PC-3 (cell line): ENCODE data around the gene TBC1D2B. TPM values are rescaled to one million over a fixed set of nuclear protein-coding genes. Genes with fewer than 3 reads are reported as not detected.

ENCODE experiments used
- ATAC-seq: fragments of 200-7000 bp; cut with Tn5 transposase; 2 replicates; pipeline ENCODE4 v1.9.1; 2020; ENCODE audit warnings: mild to moderate bottlenecking, moderate library complexity
- BruUV-seq: library from RNA; stranded (reverse); fragments of 400-500 nt; replicated peaks from 2 replicates; lab custom pipeline; 2021; lab: Mats Ljungman, UMichigan
- CTCF ChIA-PET: fragments of 300-600 bp; sonication (Branson Sonifier 250); formaldehyde crosslinking; loops from one replicate; lab custom pipeline; 2022; ENCODE audit warnings: antibody characterized with exemption; lab: Charles Lee
- POLR2A ChIA-PET: fragments of 300-600 bp; sonication (Branson Sonifier 250); formaldehyde crosslinking; loops from one replicate; lab custom pipeline; 2022; ENCODE audit warnings: antibody characterized with exemption; ENCODE audit not compliant: unreplicated experiment; lab: Charles Lee
- DNase-seq: peaks from one replicate; pipeline ENCODE4 v3.0.0-alpha.2; 2015
- H2AFZ ChIP-seq: fragments of 300-600 bp; sonication (generic); 2 replicates; pipeline ENCODE4 v1.6.0; 2016; ENCODE audit warnings: antibody characterized with exemption, low read length
- H3F3A ChIP-seq: fragments of 300-600 bp; sonication (generic); one replicate; pipeline ENCODE4 v1.6.0; 2017; ENCODE audit warnings: antibody characterized with exemption, low read length, control low read depth, mild to moderate bottlenecking; ENCODE audit not compliant: unreplicated experiment
- H3K27ac ChIP-seq: fragments of 300-600 bp; sonication (generic); 2 replicates; pipeline ENCODE4 v1.5.1; 2016; ENCODE audit warnings: mild to moderate bottlenecking, low read length
- H3K27me3 ChIP-seq: fragments of 300-600 bp; sonication (generic); 2 replicates; pipeline ENCODE4 v1.6.1; 2016; ENCODE audit warnings: low read length, mixed read lengths
- H3K36me3 ChIP-seq: fragments of 300-600 bp; sonication (generic); 2 replicates; pipeline ENCODE4 v1.6.1; 2016; ENCODE audit warnings: low read depth, mixed run types, low read length, mixed read lengths
- H3K4me1 ChIP-seq: fragments of 300-600 bp; sonication (generic); 2 replicates; pipeline ENCODE4 v1.5.1; 2016; ENCODE audit warnings: low read length; ENCODE audit not compliant: insufficient read depth
- H3K4me2 ChIP-seq: fragments of 300-600 bp; sonication (generic); 2 replicates; pipeline ENCODE4 v1.6.0; 2016; ENCODE audit warnings: low read length
- H3K4me3 ChIP-seq: fragments of 300-600 bp; sonication (generic); 2 replicates; pipeline ENCODE4 v1.5.1; 2016; ENCODE audit warnings: mild to moderate bottlenecking, low read length, mixed read lengths
- H3K79me2 ChIP-seq: fragments of 300-600 bp; sonication (generic); 2 replicates; pipeline ENCODE4 v1.6.1; 2017; ENCODE audit warnings: low read length, mixed read lengths
- H3K9ac ChIP-seq: fragments of 300-600 bp; sonication (generic); 2 replicates; pipeline ENCODE4 v1.6.0; 2016; ENCODE audit warnings: mild to moderate bottlenecking, low read length
- H3K9me2 ChIP-seq: fragments of 300-600 bp; sonication (generic); replicated peaks from 2 replicates; pipeline ENCODE4 v1.6.1; 2016; ENCODE audit warnings: mixed run types, low read length, mixed read lengths
- H3K9me3 ChIP-seq: fragments of 300-600 bp; sonication (generic); 2 replicates; pipeline ENCODE4 v1.6.1; 2016; ENCODE audit warnings: low read length, mixed read lengths
- H4K20me1 ChIP-seq: fragments of 300-600 bp; sonication (generic); 2 replicates; pipeline ENCODE4 v1.6.1; 2016; ENCODE audit warnings: low read length, mixed read lengths
- CTCF ChIP-seq: fragments of 300-600 bp; sonication (generic); conservative IDR thresholded peaks from 2 replicates; pipeline ENCODE4 v1.5.1; 2017; ENCODE audit warnings: antibody characterized with exemption, low read depth, mild to moderate bottlenecking, low read length
- EZH2 ChIP-seq: fragments of 300-600 bp; sonication (generic); IDR thresholded peaks from one replicate; pipeline ENCODE4 v1.6.1; 2017; ENCODE audit warnings: antibody characterized with exemption, mild to moderate bottlenecking, low read length; ENCODE audit not compliant: unreplicated experiment
- EZH2phosphoT487 ChIP-seq: fragments of 300-600 bp; sonication (generic); IDR thresholded peaks from 2 replicates; pipeline ENCODE4 v1.6.1; 2018; ENCODE audit warnings: mild to moderate bottlenecking, antibody characterized with exemption, low read length, borderline replicate concordance
- intact Hi-C: fragments of 100-400 bp; cut with micrococcal nuclease; formaldehyde crosslinking; loops from 2 replicates; pipeline ENCODE4 v1.9.0; 2023
- total RNA-seq: library from RNA; depleted of rRNA; stranded (reverse); fragments of >200 nt; gene quantifications from 2 replicates; pipeline ENCODE4 v1.2.3, GENCODE V29; 2014

Gene TBC1D2B
- total RNA-seq, 1 experiment from 2014 or later = 19.0 TPM

GRCh38 chr15:78087951-78088772, 10.7 kb upstream of the TBC1D2B start:
- Histone ChIP-seq H3K27me3 (no peaks in the 10 kb centered on the region), H3K4me3 (no peak overlapping the region), H3K27ac (no peak overlapping the region), H3K36me3 (no peaks in the 10 kb centered on the region), H3K9me2 (no peaks in the 10 kb centered on the region), H2AFZ (no peak overlapping the region), H3K9me3 (no peaks in the 10 kb centered on the region), H4K20me1 (no peaks in the 10 kb centered on the region), H3K9ac (no peak overlapping the region), H3K4me1 (no peaks in the 10 kb centered on the region), H3K4me2 (no peak overlapping the region), H3F3A (no peaks in the 10 kb centered on the region), H3K79me2 (no peaks in the 10 kb centered on the region)
- DNase-seq = no peak
- ATAC-seq = no peak
- intact Hi-C loops = no loop called here
- CTCF ChIA-PET = no interaction called here
- no peak for TF ChIP-seq EZH2
- POLR2A ChIA-PET = interaction anchor here (0.5 kb wide), 1 partner anchor 17 kb away, joined by 3 read pairs; no protein-coding TSS in a partner anchor
- no TSS peak for BruUV-seq

- H3K9ac ChIP-seq = no peak overlapping the region
- CTCF ChIA-PET = no interaction called here
- no peaks in the 10 kb centered on the region for H3F3A ChIP-seq
- H3K4me1 ChIP-seq = no peaks in the 10 kb centered on the region
- no peaks in the 10 kb centered on the region for H3K36me3 ChIP-seq
- DNase-seq = no peak
- no peaks in the 10 kb centered on the region for H3K27me3 ChIP-seq
- intact Hi-C loops = no loop called here
- no peaks in the 10 kb centered on the region for H3K79me2 ChIP-seq
- BruUV-seq = no TSS peak
- no peaks in the 10 kb centered on the region for H3K9me3 ChIP-seq
- no peak overlapping the region for H2AFZ ChIP-seq
- H3K4me2 ChIP-seq = no peak overlapping the region
- POLR2A ChIA-PET = no interaction called here
- H3K27ac ChIP-seq = no peak overlapping the region
- no peak for ATAC-seq
- no peaks in the 10 kb centered on the region for H3K9me2 ChIP-seq
- H4K20me1 ChIP-seq = no peaks in the 10 kb centered on the region
- H3K4me3 ChIP-seq = no peak overlapping the region
- TF ChIP-seq CTCF = no peak
- TF ChIP-seq EZH2 = no peak
- no peak for TF ChIP-seq EZH2phosphoT487
These were observed 8.4 kb upstream of the TBC1D2B start for GRCh38 chr15:78085928-78086327.

GRCh38 chr15:78084449-78084750, 6.9 kb upstream of the TBC1D2B start:
- H3K9ac ChIP-seq = no peak overlapping the region
- POLR2A ChIA-PET = no interaction called here
- H3F3A ChIP-seq = no peaks in the 10 kb centered on the region
- no peaks in the 10 kb centered on the region for H4K20me1 ChIP-seq
- no peak for TF ChIP-seq CTCF
- no peak for TF ChIP-seq EZH2
- TF ChIP-seq EZH2phosphoT487 = no peak
- no peak overlapping the region for H3K27ac ChIP-seq
- DNase-seq = no peak
- no peaks in the 10 kb centered on the region for H3K9me3 ChIP-seq
- H3K36me3 ChIP-seq = no peaks in the 10 kb centered on the region
- no peaks in the 10 kb centered on the region for H3K4me1 ChIP-seq
- H3K27me3 ChIP-seq = no peaks in the 10 kb centered on the region
- CTCF ChIA-PET = no interaction called here
- H3K4me2 ChIP-seq = no peak overlapping the region
- H3K4me3 ChIP-seq = no peak overlapping the region
- H3K79me2 ChIP-seq = no peaks in the 10 kb centered on the region
- no peaks in the 10 kb centered on the region for H3K9me2 ChIP-seq
- H2AFZ ChIP-seq = no peak overlapping the region
- BruUV-seq = no TSS peak
- no peak for ATAC-seq
- intact Hi-C loops = no loop called here
